HepG2 (cell line): ENCODE measurements around the gene SPG7. TPM values are rescaled to one million over a fixed set of nuclear protein-coding genes. Genes with fewer than 3 reads are reported as not detected.

Experiments used
- ASH2L ChIP-seq: fragments of 300-600, 200-600 bp; sonication (generic); IDR thresholded peaks from 2 replicates; pipeline ENCODE4 v1.7.0; 2017; ENCODE audit warnings: low read depth, mild to moderate bottlenecking, moderate library complexity, mixed read lengths, low read length; ENCODE audit not compliant: insufficient read length
- HHEX ChIP-seq: IDR thresholded peaks from 2 replicates; pipeline ENCODE4 v1.6.1; 2016; ENCODE audit warnings: control low read depth
- HNF4A ChIP-seq: sonication (generic); formaldehyde crosslinking; IDR thresholded peaks from 2 replicates; pipeline ENCODE4 v1.4.0; 2020; ENCODE audit warnings: missing genetic modification reagents
- IKZF4 ChIP-seq: sonication (generic); formaldehyde crosslinking; IDR thresholded peaks from 2 replicates; pipeline ENCODE4 v1.5.1; 2020; ENCODE audit warnings: borderline replicate concordance, mild to moderate bottlenecking, low read depth, missing genetic modification reagents; ENCODE audit errors: not compliant biosample characterization
- KDM2A ChIP-seq: sonication (generic); formaldehyde crosslinking; IDR thresholded peaks from 2 replicates; pipeline ENCODE4 v1.4.0; 2020; ENCODE audit warnings: low read depth, missing genetic modification reagents, borderline replicate concordance
- RAD21 ChIP-seq: fragments of 450-650 bp; formaldehyde crosslinking; IDR thresholded peaks from 2 replicates; pipeline ENCODE4 v1.5.0; 2020; ENCODE audit warnings: mild to moderate bottlenecking
- RFX5 ChIP-seq: IDR thresholded peaks from 2 replicates; pipeline ENCODE4 v1.6.1; 2011; ENCODE audit warnings: low read depth, low read length, improper control_type of control experiment
- SMYD3 ChIP-seq: sonication (generic); formaldehyde crosslinking; IDR thresholded peaks from 2 replicates; pipeline ENCODE4 v1.8.1; 2023; ENCODE audit warnings: mild to moderate bottlenecking, missing genetic modification reagents
- SRF ChIP-seq: IDR thresholded peaks from 2 replicates; pipeline ENCODE4 v1.6.1; 2011; ENCODE audit warnings: mild to moderate bottlenecking, low read depth, low read length, moderate library complexity
- ZBTB44 ChIP-seq: sonication (generic); formaldehyde crosslinking; IDR thresholded peaks from 2 replicates; pipeline ENCODE4 v1.4.0; 2020; ENCODE audit warnings: missing genetic modification reagents
- ZNF333 ChIP-seq: sonication (generic); formaldehyde crosslinking; IDR thresholded peaks from 2 replicates; pipeline ENCODE4 v1.4.0; 2020; ENCODE audit warnings: mild to moderate bottlenecking, missing genetic modification reagents, borderline replicate concordance
- ZNF512B ChIP-seq: sonication (generic); formaldehyde crosslinking; IDR thresholded peaks from 2 replicates; pipeline ENCODE4 v1.5.1; 2020; ENCODE audit warnings: missing genetic modification reagents, mild to moderate bottlenecking, borderline replicate concordance
- ZNF589 ChIP-seq: sonication (generic); formaldehyde crosslinking; conservative IDR thresholded peaks from 2 replicates; pipeline ENCODE4 v1.8.0; 2022; ENCODE audit warnings: mild to moderate bottlenecking, moderate library complexity, missing genetic modification reagents
- ZNF773 ChIP-seq: sonication (generic); formaldehyde crosslinking; IDR thresholded peaks from 2 replicates; pipeline ENCODE4 v1.4.0; 2020; ENCODE audit warnings: missing genetic modification reagents, borderline replicate concordance
- polyA plus RNA-seq, 8 experiments: library from polyadenylated mRNA; depleted of rRNA in 3 of 8; stranded (reverse) in 7 of 8; unstranded in 1 of 8; fragments of >200 nt; fragmentation: Illumina TruSeq in 4 of 8; extraction: Trizol in 4 of 8; gene quantifications; 2 replicates each; pipeline versions ENCODE4 v1.2.1 to v1.2.3, GENCODE V29; 2011 to 2016; ENCODE audit warnings: low read depth in 4 of 8, missing spikeins in 1 of 8, mixed read lengths in 1 of 8; ENCODE audit not compliant: insufficient read depth in 1 of 8
- total RNA-seq, 5 experiments: library from RNA; depleted of rRNA; stranded (reverse); fragments of >200 nt; fragmentation: Illumina TruSeq; extraction: Trizol; gene quantifications; 2 replicates each; pipeline ENCODE4 v1.2.3, GENCODE V29; 2016; ENCODE audit warnings: low read depth in 1 of 5
- TF ChIP-seq, protein P1 (sequence below): sonication (generic); formaldehyde crosslinking; IDR thresholded peaks from 2 replicates; pipeline ENCODE4 v1.4.0; 2020; ENCODE audit warnings: missing genetic modification reagents
- TF ChIP-seq, protein P2 (sequence below): IDR thresholded peaks from 2 replicates; pipeline ENCODE4 v1.6.1; 2016; ENCODE audit warnings: mild to moderate bottlenecking

SPG7 gene
- total and polyA plus RNA-seq, 2 of the 13 experiments (the other 11 are each of a cell fraction or from before 2014, with no cell fraction given) = 66.0 to 136 TPM

- TF ChIP-seq, protein P1, sequence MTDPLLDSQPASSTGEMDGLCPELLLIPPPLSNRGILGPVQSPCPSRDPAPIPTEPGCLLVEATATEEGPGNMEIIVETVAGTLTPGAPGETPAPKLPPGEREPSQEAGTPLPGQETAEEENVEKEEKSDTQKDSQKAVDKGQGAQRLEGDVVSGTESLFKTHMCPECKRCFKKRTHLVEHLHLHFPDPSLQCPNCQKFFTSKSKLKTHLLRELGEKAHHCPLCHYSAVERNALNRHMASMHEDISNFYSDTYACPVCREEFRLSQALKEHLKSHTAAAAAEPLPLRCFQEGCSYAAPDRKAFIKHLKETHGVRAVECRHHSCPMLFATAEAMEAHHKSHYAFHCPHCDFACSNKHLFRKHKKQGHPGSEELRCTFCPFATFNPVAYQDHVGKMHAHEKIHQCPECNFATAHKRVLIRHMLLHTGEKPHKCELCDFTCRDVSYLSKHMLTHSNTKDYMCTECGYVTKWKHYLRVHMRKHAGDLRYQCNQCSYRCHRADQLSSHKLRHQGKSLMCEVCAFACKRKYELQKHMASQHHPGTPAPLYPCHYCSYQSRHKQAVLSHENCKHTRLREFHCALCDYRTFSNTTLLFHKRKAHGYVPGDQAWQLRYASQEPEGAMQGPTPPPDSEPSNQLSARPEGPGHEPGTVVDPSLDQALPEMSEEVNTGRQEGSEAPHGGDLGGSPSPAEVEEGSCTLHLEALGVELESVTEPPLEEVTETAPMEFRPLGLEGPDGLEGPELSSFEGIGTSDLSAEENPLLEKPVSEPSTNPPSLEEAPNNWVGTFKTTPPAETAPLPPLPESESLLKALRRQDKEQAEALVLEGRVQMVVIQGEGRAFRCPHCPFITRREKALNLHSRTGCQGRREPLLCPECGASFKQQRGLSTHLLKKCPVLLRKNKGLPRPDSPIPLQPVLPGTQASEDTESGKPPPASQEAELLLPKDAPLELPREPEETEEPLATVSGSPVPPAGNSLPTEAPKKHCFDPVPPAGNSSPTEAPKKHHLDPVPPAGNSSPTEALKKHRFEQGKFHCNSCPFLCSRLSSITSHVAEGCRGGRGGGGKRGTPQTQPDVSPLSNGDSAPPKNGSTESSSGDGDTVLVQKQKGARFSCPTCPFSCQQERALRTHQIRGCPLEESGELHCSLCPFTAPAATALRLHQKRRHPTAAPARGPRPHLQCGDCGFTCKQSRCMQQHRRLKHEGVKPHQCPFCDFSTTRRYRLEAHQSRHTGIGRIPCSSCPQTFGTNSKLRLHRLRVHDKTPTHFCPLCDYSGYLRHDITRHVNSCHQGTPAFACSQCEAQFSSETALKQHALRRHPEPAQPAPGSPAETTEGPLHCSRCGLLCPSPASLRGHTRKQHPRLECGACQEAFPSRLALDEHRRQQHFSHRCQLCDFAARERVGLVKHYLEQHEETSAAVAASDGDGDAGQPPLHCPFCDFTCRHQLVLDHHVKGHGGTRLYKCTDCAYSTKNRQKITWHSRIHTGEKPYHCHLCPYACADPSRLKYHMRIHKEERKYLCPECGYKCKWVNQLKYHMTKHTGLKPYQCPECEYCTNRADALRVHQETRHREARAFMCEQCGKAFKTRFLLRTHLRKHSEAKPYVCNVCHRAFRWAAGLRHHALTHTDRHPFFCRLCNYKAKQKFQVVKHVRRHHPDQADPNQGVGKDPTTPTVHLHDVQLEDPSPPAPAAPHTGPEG (CRISPR knock-in tag) = peak; percentile 47; the same call in 1 of the 2 replicates
- peak; percentile 3; the same call in 1 of the 2 replicates for TF ChIP-seq SRF
- TF ChIP-seq ZNF333 = no peak
- TF ChIP-seq ZBTB44 (CRISPR knock-in tag) = 0 out of 2 replicates have a peak, but pooled peaks have one; percentile 26
- TF ChIP-seq IKZF4 (CRISPR knock-in tag) = peak; percentile 42
- peak; percentile 93 for TF ChIP-seq KDM2A
- TF ChIP-seq HNF4A (CRISPR knock-in tag) = peak; percentile 96
- no peak for TF ChIP-seq HHEX (CRISPR knock-in tag)
- TF ChIP-seq ZNF589 (CRISPR knock-in tag) = peak; percentile 86; the same call in 1 of the 2 replicates
- TF ChIP-seq RFX5 = peak; percentile 36; the same call in 1 of the 2 replicates
- TF ChIP-seq SMYD3 (CRISPR knock-in tag) = peak; percentile 95
- peak; percentile 11; the same call in 1 of the 2 replicates for TF ChIP-seq RAD21 (CRISPR knock-in tag)
- TF ChIP-seq ZNF512B (CRISPR knock-in tag) = no peak
- peak; percentile 89 for TF ChIP-seq ASH2L
- 0 out of 2 replicates have a peak, but pooled peaks have one; percentile 40 for TF ChIP-seq ZNF773 (CRISPR knock-in tag)
- TF ChIP-seq, protein P2, sequence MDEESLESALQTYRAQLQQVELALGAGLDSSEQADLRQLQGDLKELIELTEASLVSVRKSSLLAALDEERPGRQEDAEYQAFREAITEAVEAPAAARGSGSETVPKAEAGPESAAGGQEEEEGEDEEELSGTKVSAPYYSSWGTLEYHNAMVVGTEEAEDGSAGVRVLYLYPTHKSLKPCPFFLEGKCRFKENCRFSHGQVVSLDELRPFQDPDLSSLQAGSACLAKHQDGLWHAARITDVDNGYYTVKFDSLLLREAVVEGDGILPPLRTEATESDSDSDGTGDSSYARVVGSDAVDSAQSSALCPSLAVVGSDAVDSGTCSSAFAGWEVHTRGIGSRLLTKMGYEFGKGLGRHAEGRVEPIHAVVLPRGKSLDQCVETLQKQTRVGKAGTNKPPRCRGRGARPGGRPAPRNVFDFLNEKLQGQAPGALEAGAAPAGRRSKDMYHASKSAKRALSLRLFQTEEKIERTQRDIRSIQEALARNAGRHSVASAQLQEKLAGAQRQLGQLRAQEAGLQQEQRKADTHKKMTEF = peak; percentile 86
These were observed 2.7 kb upstream of the SPG7 start (continued) for GRCh38 chr16:89505204-89506112.
